Chondrocyte (in vitro differentiated cells): Measurements from ENCODE around the gene TELO2. TPM values are rescaled to one million over a fixed set of nuclear protein-coding genes. Genes with fewer than 3 reads are reported as not detected.

Source experiments
- DNase-seq: peaks from one replicate; pipeline ENCODE4 v3.0.0; 2021; ENCODE audit warnings: mixed read lengths, low spot score
- H3K27ac Mint-ChIP-seq: one replicate; pipeline ENCODE4 v1.8.0; 2021; ENCODE audit warnings: mild to moderate bottlenecking, moderate library complexity, mixed read lengths; ENCODE audit not compliant: unreplicated experiment
- H3K27me3 Mint-ChIP-seq: 2 replicates; pipeline ENCODE4 v1.8.0; 2021; ENCODE audit warnings: low read depth, mixed read lengths
- H3K36me3 Mint-ChIP-seq: 2 replicates; pipeline ENCODE4 v1.8.0; 2021; ENCODE audit warnings: low read depth, mixed read lengths
- H3K4me1 Mint-ChIP-seq: 2 replicates; pipeline ENCODE4 v1.8.0; 2021; ENCODE audit warnings: low read depth, mild to moderate bottlenecking, mixed read lengths
- H3K4me3 Mint-ChIP-seq: one replicate; pipeline ENCODE4 v1.8.0; 2021; ENCODE audit warnings: mild to moderate bottlenecking, moderate library complexity, mixed read lengths; ENCODE audit not compliant: unreplicated experiment
- H3K9me3 Mint-ChIP-seq: 2 replicates; pipeline ENCODE4 v1.8.0; 2021; ENCODE audit warnings: low read depth, mixed read lengths
- CTCF ChIP-seq: fragments of 200-600 bp; sonication (generic); IDR thresholded peaks from 2 replicates; pipeline ENCODE4 v1.5.0; 2021; ENCODE audit warnings: antibody characterized with exemption, mild to moderate bottlenecking, moderate library complexity
- total RNA-seq: library from RNA; stranded (reverse); gene quantifications from 3 replicates; pipeline ENCODE4 v1.2.1, GENCODE V29; 2021

Gene TELO2
- total RNA-seq, 1 donor from 2014 or later: 21.7 TPM

GRCh38 chr16:1509307-1510221, 16.4 kb downstream of the TELO2 start:
- no peak for DNase-seq
- peaks cover 14% of the 10 kb centered on the region for H3K36me3 Mint-ChIP-seq
- H3K27me3 Mint-ChIP-seq: no peaks in the 10 kb centered on the region
- peaks cover 2% of the 10 kb centered on the region for H3K4me1 Mint-ChIP-seq
- H3K9me3 Mint-ChIP-seq: peaks cover 1% of the 10 kb centered on the region
- H3K4me3 Mint-ChIP-seq: no peak overlapping the region
- TF ChIP-seq CTCF: no peak
- no peak overlapping the region for H3K27ac Mint-ChIP-seq

GRCh38 chr16:1510272-1510671, 17.1 kb downstream of the TELO2 start:
- peaks cover 2% of the 10 kb centered on the region for H3K4me1 Mint-ChIP-seq

DNA sequence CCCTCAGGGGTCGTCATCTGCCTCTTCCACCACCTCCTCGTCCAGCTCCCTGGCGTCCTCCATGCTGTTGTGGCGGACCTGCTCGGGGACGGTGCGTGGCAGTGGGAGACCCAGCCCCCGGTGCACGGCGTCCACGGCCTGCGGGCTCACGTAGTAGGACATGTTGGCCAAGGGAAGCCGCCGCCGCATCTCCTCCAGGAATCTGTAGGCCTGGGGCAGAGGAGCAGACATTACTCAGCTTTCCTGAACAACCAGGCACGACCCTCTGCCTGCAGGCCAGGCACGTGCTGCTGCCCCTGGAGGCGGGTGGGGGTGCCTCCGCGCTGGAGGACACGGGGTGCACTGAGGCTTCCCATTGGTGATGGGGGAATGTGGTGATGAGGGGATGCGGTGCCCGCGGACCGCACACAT, 17.8 kb downstream of the TELO2 start:
- TF ChIP-seq CTCF: no peak
- H3K9me3 Mint-ChIP-seq: peaks cover 6% of the 10 kb centered on the region
- no peak overlapping the region for H3K4me3 Mint-ChIP-seq
- H3K27me3 Mint-ChIP-seq: no peaks in the 10 kb centered on the region
- H3K36me3 Mint-ChIP-seq: peaks cover 17% of the 10 kb centered on the region
- peaks cover 2% of the 10 kb centered on the region for H3K4me1 Mint-ChIP-seq
- no peak overlapping the region for H3K27ac Mint-ChIP-seq
- no peak for DNase-seq

More at GRCh38 chr16:1510272-1510671, 17.1 kb downstream of the TELO2 start:
- peaks cover 17% of the 10 kb centered on the region for H3K36me3 Mint-ChIP-seq
- no peak overlapping the region for H3K27ac Mint-ChIP-seq
- TF ChIP-seq CTCF: no peak
- DNase-seq: no peak
- no peak overlapping the region for H3K4me3 Mint-ChIP-seq
- H3K27me3 Mint-ChIP-seq: no peaks in the 10 kb centered on the region
- peaks cover 6% of the 10 kb centered on the region for H3K9me3 Mint-ChIP-seq

- no peak overlapping the region for H3K27ac Mint-ChIP-seq
- H3K27me3 Mint-ChIP-seq: no peaks in the 10 kb centered on the region
- peaks cover 19% of the 10 kb centered on the region for H3K36me3 Mint-ChIP-seq
- TF ChIP-seq CTCF: no peak
- H3K9me3 Mint-ChIP-seq: peaks cover 6% of the 10 kb centered on the region
- peaks cover 2% of the 10 kb centered on the region for H3K4me1 Mint-ChIP-seq
- no peak for DNase-seq
- no peak overlapping the region for H3K4me3 Mint-ChIP-seq
These were observed 18.8 kb downstream of the TELO2 start for GRCh38 chr16:1511662-1512569.

DNA sequence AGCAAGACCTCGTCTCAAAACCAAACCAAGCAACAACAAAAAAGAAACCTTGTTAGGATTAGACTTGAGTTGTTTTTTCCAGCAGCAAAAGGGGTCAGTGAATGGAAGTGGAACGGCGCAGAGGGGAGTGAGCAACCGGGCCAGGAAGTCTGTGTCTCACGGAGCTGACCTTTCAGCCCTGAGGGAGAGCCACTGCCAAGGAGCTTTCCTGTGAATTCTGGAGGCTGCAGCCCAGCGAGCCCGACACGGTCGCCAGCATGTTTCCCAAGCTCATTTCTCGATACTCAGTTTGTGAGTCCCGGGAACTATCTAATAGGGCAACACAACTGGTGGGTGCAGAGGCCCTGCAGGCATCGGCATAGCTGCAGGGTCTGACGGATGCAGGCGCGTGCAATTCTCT, 19.6 kb downstream of the TELO2 start:
- Mint-ChIP-seq H3K27ac (no peak overlapping the region), H3K36me3 (peaks cover 17% of the 10 kb centered on the region), H3K9me3 (peaks cover 6% of the 10 kb centered on the region), H3K4me3 (no peak overlapping the region), H3K27me3 (no peaks in the 10 kb centered on the region), H3K4me1 (peaks cover 2% of the 10 kb centered on the region)
- TF ChIP-seq CTCF: no peak
- no peak for DNase-seq
